HepG2 (cell line): ENCODE results near the gene CDK5RAP1. TPM values are rescaled to one million over a fixed set of nuclear protein-coding genes. Genes with fewer than 3 reads are reported as not detected.
A peak's percentile ranks its signal among the peaks of the same experiment; 100 is the strongest.

Source experiments
- FOXO1 ChIP-seq: sonication (generic); formaldehyde crosslinking; IDR thresholded peaks from 2 replicates; pipeline ENCODE4 v1.4.0; 2020; ENCODE audit warnings: missing genetic modification reagents
- GFI1 ChIP-seq: sonication (generic); formaldehyde crosslinking; IDR thresholded peaks from 2 replicates; pipeline ENCODE4 v1.5.0; 2020; ENCODE audit warnings: missing genetic modification reagents, mild to moderate bottlenecking, borderline replicate concordance
- IRX3 ChIP-seq: sonication (generic); formaldehyde crosslinking; IDR thresholded peaks from 2 replicates; pipeline ENCODE4 v1.8.1; 2023; ENCODE audit warnings: mild to moderate bottlenecking, low read depth, missing genetic modification reagents, borderline replicate concordance
- PHF8 ChIP-seq: sonication (generic); formaldehyde crosslinking; IDR thresholded peaks from 2 replicates; pipeline ENCODE4 v1.5.0; 2020; ENCODE audit warnings: missing genetic modification reagents
- REXO4 ChIP-seq: sonication (generic); formaldehyde crosslinking; IDR thresholded peaks from 2 replicates; pipeline ENCODE4 v1.8.0; 2022; ENCODE audit warnings: missing genetic modification reagents, mild to moderate bottlenecking, borderline replicate concordance
- RXRA ChIP-seq: sonication (generic); formaldehyde crosslinking; IDR thresholded peaks from 2 replicates; pipeline ENCODE4 v1.5.1; 2020; ENCODE audit warnings: missing genetic modification reagents
- SAFB2 ChIP-seq: sonication (generic); formaldehyde crosslinking; IDR thresholded peaks from 2 replicates; pipeline ENCODE4 v1.5.1; 2020; ENCODE audit warnings: missing genetic modification reagents, low read depth, mild to moderate bottlenecking, borderline replicate concordance
- SIN3B ChIP-seq: fragments of 150-350 bp; IDR thresholded peaks from 2 replicates; pipeline ENCODE4 v1.6.1; 2014; ENCODE audit warnings: low read length
- SSRP1 ChIP-seq: IDR thresholded peaks from 2 replicates; pipeline ENCODE4 v1.6.1; 2016; ENCODE audit warnings: control low read depth
- TMF1 ChIP-seq: sonication (generic); formaldehyde crosslinking; IDR thresholded peaks from 2 replicates; pipeline ENCODE4 v1.8.1; 2022; ENCODE audit warnings: low read depth, missing genetic modification reagents
- ZFP36 ChIP-seq: fragments of 150-350 bp; IDR thresholded peaks from 2 replicates; pipeline ENCODE4 v1.6.1; 2018; ENCODE audit warnings: borderline replicate concordance, low read length, low read depth; ENCODE audit not compliant: partially characterized antibody
- ZIK1 ChIP-seq: sonication (generic); formaldehyde crosslinking; IDR thresholded peaks from 2 replicates; pipeline ENCODE4 v1.5.0; 2020; ENCODE audit warnings: mild to moderate bottlenecking, low read depth, missing genetic modification reagents, borderline replicate concordance
- ZKSCAN8 ChIP-seq: IDR thresholded peaks from 2 replicates; pipeline ENCODE4 v1.6.1; 2016; ENCODE audit warnings: borderline replicate concordance, missing genetic modification reagents, missing compliant biosample characterization
- ZMYM4 ChIP-seq: sonication (generic); formaldehyde crosslinking; IDR thresholded peaks from 2 replicates; pipeline ENCODE4 v1.8.1; 2023; ENCODE audit warnings: mild to moderate bottlenecking, missing genetic modification reagents
- ZNF546 ChIP-seq: sonication (generic); formaldehyde crosslinking; conservative IDR thresholded peaks from 2 replicates; pipeline ENCODE4 v1.8.1; 2023; ENCODE audit warnings: mild to moderate bottlenecking, missing genetic modification reagents
- ZNF619 ChIP-seq: sonication (generic); formaldehyde crosslinking; IDR thresholded peaks from 2 replicates; pipeline ENCODE4 v1.4.0; 2020; ENCODE audit warnings: mild to moderate bottlenecking, missing genetic modification reagents
- ZNF775 ChIP-seq: sonication (generic); formaldehyde crosslinking; IDR thresholded peaks from 2 replicates; pipeline ENCODE4 v1.4.0; 2020; ENCODE audit warnings: missing genetic modification reagents, mild to moderate bottlenecking, moderate library complexity, borderline replicate concordance
- ZSCAN30 ChIP-seq: sonication (generic); formaldehyde crosslinking; IDR thresholded peaks from 2 replicates; pipeline ENCODE4 v1.5.0; 2020; ENCODE audit warnings: mild to moderate bottlenecking, missing genetic modification reagents
- polyA plus RNA-seq, 8 experiments: library from polyadenylated mRNA; depleted of rRNA in 3 of 8; stranded (reverse) in 7 of 8; unstranded in 1 of 8; fragments of >200 nt; fragmentation: Illumina TruSeq in 4 of 8; extraction: Trizol in 4 of 8; gene quantifications; 2 replicates each; pipeline versions ENCODE4 v1.2.1 to v1.2.3, GENCODE V29; 2011 to 2016; ENCODE audit warnings: low read depth in 4 of 8, missing spikeins in 1 of 8, mixed read lengths in 1 of 8; ENCODE audit not compliant: insufficient read depth in 1 of 8
- total RNA-seq, 5 experiments: library from RNA; depleted of rRNA; stranded (reverse); fragments of >200 nt; fragmentation: Illumina TruSeq; extraction: Trizol; gene quantifications; 2 replicates each; pipeline ENCODE4 v1.2.3, GENCODE V29; 2016; ENCODE audit warnings: low read depth in 1 of 5
- TF ChIP-seq, protein P1 (sequence below): sonication (generic); formaldehyde crosslinking; IDR thresholded peaks from 2 replicates; pipeline ENCODE4 v1.4.0; 2020; ENCODE audit warnings: missing genetic modification reagents
- TF ChIP-seq, protein P2 (sequence below): sonication (generic); formaldehyde crosslinking; IDR thresholded peaks from 2 replicates; pipeline ENCODE4 v1.5.0; 2020; ENCODE audit warnings: missing genetic modification reagents
- TF ChIP-seq, protein P3 (sequence below): sonication (generic); formaldehyde crosslinking; IDR thresholded peaks from 2 replicates; pipeline ENCODE4 v1.5.0; 2020; ENCODE audit warnings: mild to moderate bottlenecking, missing genetic modification reagents, borderline replicate concordance
- TF ChIP-seq, protein P4 (sequence below): sonication (generic); formaldehyde crosslinking; IDR thresholded peaks from 2 replicates; pipeline ENCODE4 v1.8.1; 2023; ENCODE audit warnings: mild to moderate bottlenecking, missing genetic modification reagents
- TF ChIP-seq, protein P5 (sequence below): sonication (generic); formaldehyde crosslinking; IDR thresholded peaks from 2 replicates; pipeline ENCODE4 v1.5.0; 2020; ENCODE audit warnings: missing genetic modification reagents

CDK5RAP1 gene
- total and polyA plus RNA-seq, 2 of the 13 experiments (the other 11 are each of a cell fraction or from before 2014, with no cell fraction given): 53.6 to 98.2 TPM

DNA sequence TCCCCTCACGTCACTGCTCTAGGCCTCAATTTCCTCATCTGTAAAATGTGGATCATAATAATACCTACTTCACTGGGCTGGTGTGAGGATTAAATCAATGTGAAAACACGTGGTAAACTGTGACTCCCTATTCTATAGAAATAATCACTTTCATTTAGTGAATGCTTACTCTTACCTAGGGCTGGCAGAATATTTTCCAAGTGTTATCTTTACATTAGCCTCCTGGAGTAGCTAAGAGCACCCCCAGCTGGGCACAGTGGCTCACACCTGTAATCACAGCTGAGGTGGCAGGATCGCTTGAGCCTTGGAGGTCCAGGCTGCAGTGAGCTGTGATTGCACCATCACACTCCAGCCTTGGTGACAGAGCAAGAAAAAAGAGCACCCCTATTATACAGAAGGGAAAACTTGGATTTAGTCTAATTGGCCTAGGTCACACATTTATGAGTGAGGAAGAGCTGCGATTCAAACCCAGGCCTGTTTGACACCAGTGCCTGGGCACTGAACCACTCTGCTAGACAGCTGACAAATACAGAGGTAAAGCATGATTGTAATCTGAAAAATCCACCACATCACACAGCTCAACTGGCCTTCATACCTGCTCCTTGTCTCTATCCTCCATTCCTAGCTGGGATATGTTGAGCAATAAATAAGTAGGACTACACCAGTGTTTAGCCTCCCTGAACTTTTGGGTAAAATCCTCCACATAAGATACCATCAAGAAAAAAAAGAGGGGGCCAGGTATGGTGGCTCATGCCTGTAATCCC lies 43.7 kb upstream of the CDK5RAP1 start (continued):
- TF ChIP-seq, protein P1, sequence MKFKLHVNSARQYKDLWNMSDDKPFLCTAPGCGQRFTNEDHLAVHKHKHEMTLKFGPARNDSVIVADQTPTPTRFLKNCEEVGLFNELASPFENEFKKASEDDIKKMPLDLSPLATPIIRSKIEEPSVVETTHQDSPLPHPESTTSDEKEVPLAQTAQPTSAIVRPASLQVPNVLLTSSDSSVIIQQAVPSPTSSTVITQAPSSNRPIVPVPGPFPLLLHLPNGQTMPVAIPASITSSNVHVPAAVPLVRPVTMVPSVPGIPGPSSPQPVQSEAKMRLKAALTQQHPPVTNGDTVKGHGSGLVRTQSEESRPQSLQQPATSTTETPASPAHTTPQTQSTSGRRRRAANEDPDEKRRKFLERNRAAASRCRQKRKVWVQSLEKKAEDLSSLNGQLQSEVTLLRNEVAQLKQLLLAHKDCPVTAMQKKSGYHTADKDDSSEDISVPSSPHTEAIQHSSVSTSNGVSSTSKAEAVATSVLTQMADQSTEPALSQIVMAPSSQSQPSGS (CRISPR knock-in tag): no peak
- TF ChIP-seq GFI1 (0 out of 2 replicates have a peak, but pooled peaks have one; percentile 22), RXRA (CRISPR knock-in tag) (no peak), ZFP36 (no peak), REXO4 (CRISPR knock-in tag) (peak; percentile 36; the same call in 1 of the 2 replicates), ZNF546 (no peak), ZNF775 (CRISPR knock-in tag) (no peak), ZKSCAN8 (no peak), IRX3 (CRISPR knock-in tag) (no peak), FOXO1 (CRISPR knock-in tag) (no peak), PHF8 (0 out of 2 replicates have a peak, but pooled peaks have one; percentile 39), SSRP1 (CRISPR knock-in tag) (no peak), ZMYM4 (no peak), SAFB2 (no peak), ZNF619 (CRISPR knock-in tag) (no peak), ZSCAN30 (CRISPR knock-in tag) (no peak), ZIK1 (CRISPR knock-in tag) (no peak), TMF1 (CRISPR knock-in tag) (no peak), SIN3B (no peak)
- TF ChIP-seq, protein P2, sequence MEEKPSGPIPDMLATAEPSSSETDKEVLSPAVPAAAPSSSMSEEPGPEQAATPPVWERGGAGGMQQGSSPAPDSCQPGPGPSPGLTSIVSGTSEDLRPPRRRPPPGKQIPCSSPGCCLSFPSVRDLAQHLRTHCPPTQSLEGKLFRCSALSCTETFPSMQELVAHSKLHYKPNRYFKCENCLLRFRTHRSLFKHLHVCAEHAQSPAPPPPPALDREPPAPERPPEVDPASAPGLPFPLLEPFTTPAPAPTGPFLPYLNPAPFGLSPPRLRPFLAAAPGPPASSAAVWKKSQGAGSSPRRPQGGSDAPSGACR (CRISPR knock-in tag): peak; percentile 38; the same call in 1 of the 2 replicates
- TF ChIP-seq, protein P3, sequence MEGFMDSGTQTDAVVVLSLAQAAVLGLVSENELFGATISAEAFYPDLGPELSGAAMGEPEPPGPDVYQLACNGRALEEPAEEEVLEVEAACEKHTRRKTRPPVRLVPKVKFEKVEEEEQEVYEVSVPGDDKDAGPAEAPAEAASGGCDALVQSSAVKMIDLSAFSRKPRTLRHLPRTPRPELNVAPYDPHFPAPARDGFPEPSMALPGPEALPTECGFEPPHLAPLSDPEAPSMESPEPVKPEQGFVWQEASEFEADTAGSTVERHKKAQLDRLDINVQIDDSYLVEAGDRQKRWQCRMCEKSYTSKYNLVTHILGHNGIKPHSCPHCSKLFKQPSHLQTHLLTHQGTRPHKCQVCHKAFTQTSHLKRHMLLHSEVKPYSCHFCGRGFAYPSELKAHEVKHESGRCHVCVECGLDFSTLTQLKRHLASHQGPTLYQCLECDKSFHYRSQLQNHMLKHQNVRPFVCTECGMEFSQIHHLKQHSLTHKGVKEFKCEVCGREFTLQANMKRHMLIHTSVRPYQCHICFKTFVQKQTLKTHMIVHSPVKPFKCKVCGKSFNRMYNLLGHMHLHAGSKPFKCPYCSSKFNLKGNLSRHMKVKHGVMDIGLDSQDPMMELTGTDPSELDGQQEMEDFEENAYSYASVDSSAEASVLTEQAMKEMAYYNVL (CRISPR knock-in tag): peak; percentile 57; the same call in 1 of the 2 replicates
- TF ChIP-seq, protein P4, sequence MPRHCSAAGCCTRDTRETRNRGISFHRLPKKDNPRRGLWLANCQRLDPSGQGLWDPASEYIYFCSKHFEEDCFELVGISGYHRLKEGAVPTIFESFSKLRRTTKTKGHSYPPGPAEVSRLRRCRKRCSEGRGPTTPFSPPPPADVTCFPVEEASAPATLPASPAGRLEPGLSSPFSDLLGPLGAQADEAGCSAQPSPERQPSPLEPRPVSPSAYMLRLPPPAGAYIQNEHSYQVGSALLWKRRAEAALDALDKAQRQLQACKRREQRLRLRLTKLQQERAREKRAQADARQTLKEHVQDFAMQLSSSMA (CRISPR knock-in tag): no peak
- TF ChIP-seq, protein P5, sequence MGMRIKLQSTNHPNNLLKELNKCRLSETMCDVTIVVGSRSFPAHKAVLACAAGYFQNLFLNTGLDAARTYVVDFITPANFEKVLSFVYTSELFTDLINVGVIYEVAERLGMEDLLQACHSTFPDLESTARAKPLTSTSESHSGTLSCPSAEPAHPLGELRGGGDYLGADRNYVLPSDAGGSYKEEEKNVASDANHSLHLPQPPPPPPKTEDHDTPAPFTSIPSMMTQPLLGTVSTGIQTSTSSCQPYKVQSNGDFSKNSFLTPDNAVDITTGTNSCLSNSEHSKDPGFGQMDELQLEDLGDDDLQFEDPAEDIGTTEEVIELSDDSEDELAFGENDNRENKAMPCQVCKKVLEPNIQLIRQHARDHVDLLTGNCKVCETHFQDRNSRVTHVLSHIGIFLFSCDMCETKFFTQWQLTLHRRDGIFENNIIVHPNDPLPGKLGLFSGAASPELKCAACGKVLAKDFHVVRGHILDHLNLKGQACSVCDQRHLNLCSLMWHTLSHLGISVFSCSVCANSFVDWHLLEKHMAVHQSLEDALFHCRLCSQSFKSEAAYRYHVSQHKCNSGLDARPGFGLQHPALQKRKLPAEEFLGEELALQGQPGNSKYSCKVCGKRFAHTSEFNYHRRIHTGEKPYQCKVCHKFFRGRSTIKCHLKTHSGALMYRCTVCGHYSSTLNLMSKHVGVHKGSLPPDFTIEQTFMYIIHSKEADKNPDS (CRISPR knock-in tag): peak; percentile 26; the same call in 1 of the 2 replicates
